NOMO-1 (cell line): Measurements from ENCODE around the gene SRC.

Experiments used
- DNase-seq, 2 experiments: peaks; one replicate each; lab custom pipeline; 2025; ENCODE audit not compliant: unreplicated experiment in 2 of 2; lab: John Stamatoyannopoulos, UW

SRC gene

GRCh38 chr20:37379967-37380828 lies 34.3 kb downstream of the SRC start:
- no peak for DNase-seq

- DNase-seq, result no peak
Measured at GRCh38 chr20:37380864-37381579, 35.1 kb downstream of the SRC start.

GRCh38 chr20:37381621-37382471 lies 35.9 kb downstream of the SRC start:
- no peak for DNase-seq

GRCh38 chr20:37382482-37383120 lies 36.7 kb downstream of the SRC start:
- no peak for DNase-seq

GRCh38 chr20:37383229-37383989 lies 37.5 kb downstream of the SRC start:
- no peak for DNase-seq

GRCh38 chr20:37384683-37385174 lies 38.8 kb downstream of the SRC start:
- peak; percentile 37 to 51 for DNase-seq

GRCh38 chr20:37385176-37385575 lies 39.2 kb downstream of the SRC start:
- DNase-seq, result no peak

- no peak for DNase-seq
Measured at GRCh38 chr20:37385659-37386504, 39.9 kb downstream of the SRC start.

GRCh38 chr20:37386505-37387251 lies 40.7 kb downstream of the SRC start:
- no peak for DNase-seq

GRCh38 chr20:37387519-37388269 lies 41.8 kb downstream of the SRC start:
- DNase-seq, result no peak

- DNase-seq, result no peak
Measured at GRCh38 chr20:37388831-37389230, 42.9 kb downstream of the SRC start.

- DNase-seq, result no peak
Measured at GRCh38 chr20:37389241-37389747, 43.4 kb downstream of the SRC start.

GRCh38 chr20:37389844-37390275 lies 43.9 kb downstream of the SRC start:
- DNase-seq, result no peak

GRCh38 chr20:37390503-37390890 lies 44.6 kb downstream of the SRC start:
- DNase-seq, result no peak

- no peak for DNase-seq
Measured at GRCh38 chr20:37390891-37391525, 45.1 kb downstream of the SRC start.

- DNase-seq, result no peak
Measured at GRCh38 chr20:37392441-37393195, 46.7 kb downstream of the SRC start.
